Hepatocyte (in vitro differentiated cells): ENCODE measurements around the gene OR4X1. TPM values are rescaled to one million over a fixed set of nuclear protein-coding genes. Genes with fewer than 3 reads are reported as not detected.
"Not testable (repeated sequence)": the region's sequence is repeated elsewhere in the genome, so short reads cannot be mapped to it uniquely, and the experiment has no call there.

Experiments
- DNase-seq: peaks from one replicate; pipeline ENCODE4 v3.0.0-alpha.2; 2016; ENCODE audit warnings: low spot score
- H2AFZ ChIP-seq: fragments of 200-600 bp; sonication (generic); 2 replicates; pipeline ENCODE4 v1.6.0; 2016; ENCODE audit warnings: antibody characterized with exemption, mild to moderate bottlenecking
- H3K27ac ChIP-seq: fragments of 200-600 bp; sonication (generic); 2 replicates; pipeline ENCODE4 v1.5.1; 2016; ENCODE audit warnings: mild to moderate bottlenecking
- H3K27me3 ChIP-seq: fragments of 200-600 bp; sonication (generic); 2 replicates; pipeline ENCODE4 v1.6.1; 2016
- H3K36me3 ChIP-seq: fragments of 200-600 bp; sonication (generic); replicated peaks from 2 replicates; pipeline ENCODE4 v1.5.1; 2016; ENCODE audit warnings: low read depth; ENCODE audit not compliant: insufficient read depth
- H3K4me1 ChIP-seq: fragments of 200-600 bp; sonication (generic); 2 replicates; pipeline ENCODE4 v1.5.1; 2016; ENCODE audit warnings: mild to moderate bottlenecking, moderate library complexity; ENCODE audit not compliant: insufficient read depth
- H3K4me2 ChIP-seq: fragments of 200-600 bp; sonication (generic); 2 replicates; pipeline ENCODE4 v1.6.0; 2016
- H3K4me3 ChIP-seq: fragments of 200-600 bp; sonication (generic); 2 replicates; pipeline ENCODE4 v1.5.1; 2016; ENCODE audit warnings: mild to moderate bottlenecking
- H3K79me2 ChIP-seq: fragments of 200-600 bp; sonication (generic); 2 replicates; pipeline ENCODE4 v1.6.0; 2017; ENCODE audit warnings: mild to moderate bottlenecking
- H3K9me2 ChIP-seq: fragments of 200-600 bp; sonication (generic); replicated peaks from 2 replicates; pipeline ENCODE4 v1.6.0; 2017; ENCODE audit warnings: mild to moderate bottlenecking; ENCODE audit not compliant: insufficient read depth
- H3K9me3 ChIP-seq: fragments of 200-600 bp; sonication (generic); 2 replicates; pipeline ENCODE4 v1.5.1; 2016; ENCODE audit warnings: low read depth, mild to moderate bottlenecking
- H4K20me1 ChIP-seq: fragments of 200-600 bp; sonication (generic); 2 replicates; pipeline ENCODE4 v1.6.0; 2016; ENCODE audit warnings: mild to moderate bottlenecking; ENCODE audit not compliant: insufficient read depth, poor library complexity, severe bottlenecking
- EZH2 ChIP-seq: fragments of 200-600 bp; sonication (generic); IDR thresholded peaks from 2 replicates; pipeline ENCODE4 v1.6.1; 2016; ENCODE audit warnings: antibody characterized with exemption, mild to moderate bottlenecking, borderline replicate concordance
- EZH2phosphoT487 ChIP-seq: fragments of 200-600 bp; sonication (generic); IDR thresholded peaks from one replicate; pipeline ENCODE4 v1.6.1; 2018; ENCODE audit warnings: antibody characterized with exemption, mild to moderate bottlenecking, low read depth, moderate library complexity; ENCODE audit not compliant: unreplicated experiment, severe bottlenecking
- WGBS: methylation state at CpG from one replicate; pipeline ENCODE4 v1.1.6; 2016; ENCODE audit warnings: low lambda C conversion rate; ENCODE audit errors: missing lambda C conversion rate; 5-methylcytosine and 5-hydroxymethylcytosine counted together
- polyA plus RNA-seq: library from polyadenylated mRNA; unstranded; fragments of >200 nt; fragmentation: Nextera tagmentation; extraction: Ambion mirVana; gene quantifications from 2 replicates; pipeline ENCODE4 v1.2.1, GENCODE V29; 2016
- total RNA-seq: library from RNA; depleted of rRNA; stranded (reverse); fragments of >200 nt; gene quantifications from 2 replicates; pipeline ENCODE4 v1.2.3, GENCODE V29; 2014
- TF ChIP-seq, protein P1 (sequence below): fragments of 200-600 bp; sonication (generic); IDR thresholded peaks from 2 replicates; pipeline ENCODE4 v1.5.1; 2016; ENCODE audit warnings: antibody characterized with exemption, mild to moderate bottlenecking; ENCODE audit not compliant: poor library complexity

OR4X1 gene, protein sequence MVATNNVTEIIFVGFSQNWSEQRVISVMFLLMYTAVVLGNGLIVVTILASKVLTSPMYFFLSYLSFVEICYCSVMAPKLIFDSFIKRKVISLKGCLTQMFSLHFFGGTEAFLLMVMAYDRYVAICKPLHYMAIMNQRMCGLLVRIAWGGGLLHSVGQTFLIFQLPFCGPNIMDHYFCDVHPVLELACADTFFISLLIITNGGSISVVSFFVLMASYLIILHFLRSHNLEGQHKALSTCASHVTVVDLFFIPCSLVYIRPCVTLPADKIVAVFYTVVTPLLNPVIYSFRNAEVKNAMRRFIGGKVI
- total RNA-seq (not detected in 2 replicates), polyA plus RNA-seq (not detected in 2 replicates)

DNA sequence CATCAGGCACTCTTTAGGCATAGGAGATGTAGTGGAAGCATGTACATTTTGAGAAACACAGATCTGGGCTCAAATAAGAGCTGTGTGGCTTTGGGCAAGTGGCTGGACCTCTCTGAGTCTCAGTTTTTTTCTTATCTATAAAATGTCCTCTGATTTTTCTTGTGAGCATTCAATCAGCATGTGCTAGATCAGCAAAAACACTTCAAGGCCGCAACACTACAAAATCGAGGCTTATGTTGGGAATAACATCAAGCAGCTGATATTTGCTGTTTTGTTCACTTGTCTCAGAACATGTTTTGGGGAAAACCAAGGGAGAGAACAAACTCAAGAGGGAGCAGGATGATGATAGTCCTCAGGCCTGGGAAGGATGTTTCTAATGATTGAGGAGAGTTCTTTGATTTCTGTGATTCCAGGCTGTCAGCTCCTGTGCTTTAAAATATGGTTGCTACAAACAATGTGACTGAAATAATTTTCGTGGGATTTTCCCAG lies at the start of gene OR4X1:
OR4X1 (plus strand) TSS at position 439 of the 489 bp plus-strand sequence; CDS start at position 439, 0 bp downstream.
- Histone ChIP-seq H3K4me1 (no peaks in the 10 kb centered on the region), H3K27me3 (no peaks in the 10 kb centered on the region), H3K27ac (no peak within 1 kb of the TSS), H3K36me3 (no peaks in the 10 kb centered on the region), H3K9me2 (no peaks in the 10 kb centered on the region), H3K4me3 (no peak within 1 kb of the TSS), H4K20me1 (no peaks in the 10 kb centered on the region), H3K4me2 (no peak within 1 kb of the TSS), H2AFZ (no peak within 1 kb of the TSS), H3K9me3 (no peaks in the 10 kb centered on the region), H3K79me2 (no peaks in the 10 kb centered on the region)
- WGBS = 27% methylated on average over 3 of the region's 3 CpGs
- no peak for DNase-seq
- no peak for TF ChIP-seq EZH2phosphoT487
- TF ChIP-seq, protein P1, sequence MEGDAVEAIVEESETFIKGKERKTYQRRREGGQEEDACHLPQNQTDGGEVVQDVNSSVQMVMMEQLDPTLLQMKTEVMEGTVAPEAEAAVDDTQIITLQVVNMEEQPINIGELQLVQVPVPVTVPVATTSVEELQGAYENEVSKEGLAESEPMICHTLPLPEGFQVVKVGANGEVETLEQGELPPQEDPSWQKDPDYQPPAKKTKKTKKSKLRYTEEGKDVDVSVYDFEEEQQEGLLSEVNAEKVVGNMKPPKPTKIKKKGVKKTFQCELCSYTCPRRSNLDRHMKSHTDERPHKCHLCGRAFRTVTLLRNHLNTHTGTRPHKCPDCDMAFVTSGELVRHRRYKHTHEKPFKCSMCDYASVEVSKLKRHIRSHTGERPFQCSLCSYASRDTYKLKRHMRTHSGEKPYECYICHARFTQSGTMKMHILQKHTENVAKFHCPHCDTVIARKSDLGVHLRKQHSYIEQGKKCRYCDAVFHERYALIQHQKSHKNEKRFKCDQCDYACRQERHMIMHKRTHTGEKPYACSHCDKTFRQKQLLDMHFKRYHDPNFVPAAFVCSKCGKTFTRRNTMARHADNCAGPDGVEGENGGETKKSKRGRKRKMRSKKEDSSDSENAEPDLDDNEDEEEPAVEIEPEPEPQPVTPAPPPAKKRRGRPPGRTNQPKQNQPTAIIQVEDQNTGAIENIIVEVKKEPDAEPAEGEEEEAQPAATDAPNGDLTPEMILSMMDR = no peak
- TF ChIP-seq EZH2 = no peak

- TF ChIP-seq, protein P1 = no peak
- no peak for TF ChIP-seq EZH2
- no peak for TF ChIP-seq EZH2phosphoT487
- H4K20me1 ChIP-seq = no peaks in the 10 kb centered on the region
These were observed 47.2 kb upstream of the OR4X1 start, which contains the start of gene OR4B1 for GRCh38 chr11:48216510-48216909. TSS of gene OR4B1 (plus strand) at chr11:48216810. CDS start at chr11:48216810, 0 bp downstream.

DNA sequence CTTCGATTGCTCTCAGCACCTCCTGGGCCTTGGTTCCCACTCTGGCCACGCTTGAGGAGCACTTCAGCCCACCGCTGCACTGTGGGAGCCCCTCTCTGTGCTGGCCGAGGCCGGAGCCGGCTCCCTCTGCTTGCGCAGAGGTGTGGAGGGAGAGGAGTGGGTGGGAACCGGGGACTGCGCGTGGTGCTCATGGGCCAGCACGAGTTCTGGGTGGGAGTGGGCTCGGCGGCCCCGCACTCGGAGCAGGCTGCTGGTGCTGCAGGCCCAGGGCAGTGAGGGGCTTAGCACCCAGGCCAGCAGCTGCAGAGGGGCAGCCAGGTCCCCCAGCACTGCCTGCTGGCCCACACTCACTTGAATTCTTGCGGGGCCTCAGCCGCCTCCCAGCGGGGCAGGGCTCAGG lies 34.9 kb upstream of the OR4X1 start:
- H3K36me3 ChIP-seq = no peaks in the 10 kb centered on the region
- no peaks in the 10 kb centered on the region for H3K4me1 ChIP-seq
- no peak for DNase-seq
- no peaks in the 10 kb centered on the region for H4K20me1 ChIP-seq
- no peaks in the 10 kb centered on the region for H3K27me3 ChIP-seq
- TF ChIP-seq, protein P1 = no peak
- TF ChIP-seq EZH2phosphoT487 = no peak
- TF ChIP-seq EZH2 = no peak
- no peaks in the 10 kb centered on the region for H3K79me2 ChIP-seq
- H3K4me2 ChIP-seq = no peak overlapping the region
- no peak overlapping the region for H3K27ac ChIP-seq
- no peak overlapping the region for H2AFZ ChIP-seq
- WGBS = 86% methylated on average over 14 of the region's 18 CpGs
- H3K9me2 ChIP-seq = no peaks in the 10 kb centered on the region
- H3K9me3 ChIP-seq = no peaks in the 10 kb centered on the region
- no peak overlapping the region for H3K4me3 ChIP-seq

More at GRCh38 chr11:48216510-48216909, 47.2 kb upstream of the OR4X1 start, which contains the start of gene OR4B1:
- Histone ChIP-seq H3K27ac (no peak within 1 kb of the TSS), H3K4me3 (no peak within 1 kb of the TSS), H3K4me2 (no peak within 1 kb of the TSS), H3K79me2 (no peaks in the 10 kb centered on the region), H3K36me3 (no peaks in the 10 kb centered on the region), H3K4me1 (no peaks in the 10 kb centered on the region), H2AFZ (no peak within 1 kb of the TSS), H3K9me2 (no peaks in the 10 kb centered on the region), H3K9me3 (no peaks in the 10 kb centered on the region), H3K27me3 (no peaks in the 10 kb centered on the region)
- WGBS = 49% methylated on average over 2 of the region's 2 CpGs
- DNase-seq = no peak

GRCh38 chr11:48230057-48230456 lies 33.6 kb upstream of the OR4X1 start:
- H3K4me3 ChIP-seq, H3K27ac ChIP-seq, H3K4me2 ChIP-seq, DNase-seq, H3K79me2 ChIP-seq, H2AFZ ChIP-seq, H3K36me3 ChIP-seq, H3K9me2 ChIP-seq, H3K4me1 ChIP-seq, H3K9me3 ChIP-seq, H3K27me3 ChIP-seq, H4K20me1 ChIP-seq: not testable (repeated sequence)
- WGBS = 83% methylated on average over 11 of the region's 11 CpGs
